Posterior vena cava (tissue), 2 donors: Measurements from ENCODE around the gene GRIA2. TPM values are rescaled to one million over a fixed set of nuclear protein-coding genes. Genes with fewer than 3 reads are reported as not detected.
"Not testable (repeated sequence)": the region's sequence is repeated elsewhere in the genome, so short reads cannot be mapped to it uniquely, and the experiment has no call there.

Experiments used
- DNase-seq: peaks from one replicate; pipeline ENCODE4 v3.0.0-alpha.2; 2020; ENCODE audit warnings: low spot score
- intact Hi-C, 2 donors: fragments of 100-400 bp; cut with DNase I; formaldehyde crosslinking; loops; one replicate each; pipeline versions ENCODE4 v1.14.1 to v1.14.2; 2022 to 2023
- total RNA-seq, 2 donors: library from RNA; stranded (reverse); fragmentation: NEBNext Ultra II Directional; extraction: Animal tissue kit (Norgen Biotek cat#: 25700); gene quantifications; one replicate each; pipeline ENCODE4 v1.2.1, GENCODE V29; 2021
- donor health status: DM: yes; HTN: yes; CAD: no.
- donor health status: DM: yes; HTN: yes; CAD: no.

The GRIA2 gene
- total RNA-seq, 2 donors from 2014 or later, result 1.6 TPM

GRCh38 chr4:157244348-157244747 lies 23.8 kb downstream of the GRIA2 start:
- no peak for DNase-seq
- intact Hi-C loops, result loop anchor here in 1 of 2 donors (2.0 kb wide), 1 partner anchor 48 kb away; no protein-coding TSS in a partner anchor

- intact Hi-C loops, result loop anchor here in 1 of 2 donors (2.0 kb wide), 1 partner anchor 49 kb away; no protein-coding TSS in a partner anchor
- no peak for DNase-seq
Measured at GRCh38 chr4:157245351-157245750, 24.8 kb downstream of the GRIA2 start.

- intact Hi-C loops, result no loop called here
Measured at GRCh38 chr4:157246964-157247363, 26.4 kb downstream of the GRIA2 start.

GRCh38 chr4:157258165-157258564 lies 37.6 kb downstream of the GRIA2 start:
- DNase-seq, intact Hi-C loops: not testable (repeated sequence)

More at GRCh38 chr4:157246964-157247363, 26.4 kb downstream of the GRIA2 start:
- DNase-seq, result no peak

GRCh38 chr4:157265281-157265680 lies 44.8 kb downstream of the GRIA2 start:
- DNase-seq, result no peak
- intact Hi-C loops, result no loop called here

GRCh38 chr4:157270108-157270507 lies 49.6 kb downstream of the GRIA2 start:
- intact Hi-C loops, result no loop called here
- no peak for DNase-seq

GRCh38 chr4:157270552-157270951 lies 50.0 kb downstream of the GRIA2 start:
- DNase-seq, result no peak
- intact Hi-C loops, result no loop called here

- intact Hi-C loops, result no loop called here
- no peak for DNase-seq
Measured at GRCh38 chr4:157271166-157271869, 50.8 kb downstream of the GRIA2 start.

GRCh38 chr4:157280673-157281072 lies 60.1 kb downstream of the GRIA2 start:
- intact Hi-C loops, result no loop called here

GRCh38 chr4:157282019-157282418 lies 61.5 kb downstream of the GRIA2 start:
- DNase-seq, result no peak
- intact Hi-C loops, result no loop called here

More at GRCh38 chr4:157280673-157281072, 60.1 kb downstream of the GRIA2 start:
- no peak for DNase-seq

- DNase-seq, result no peak
- intact Hi-C loops, result no loop called here
Measured at GRCh38 chr4:157287445-157287844, 66.9 kb downstream of the GRIA2 start.

- no peak for DNase-seq
- intact Hi-C loops, result no loop called here
Measured at GRCh38 chr4:157290622-157291021, 70.1 kb downstream of the GRIA2 start.

GRCh38 chr4:157291071-157291470 lies 70.5 kb downstream of the GRIA2 start:
- intact Hi-C loops, result no loop called here
- no peak for DNase-seq

- intact Hi-C loops, result no loop called here
- no peak for DNase-seq
Measured at GRCh38 chr4:157293673-157294072, 73.1 kb downstream of the GRIA2 start.

GRCh38 chr4:157294575-157294974 lies 74.0 kb downstream of the GRIA2 start:
- intact Hi-C loops, result no loop called here
- DNase-seq, result no peak

GRCh38 chr4:157300701-157301100 lies 80.2 kb downstream of the GRIA2 start:
- intact Hi-C loops, result no loop called here
- DNase-seq, result no peak

- no peak for DNase-seq
- intact Hi-C loops, result no loop called here
Measured at GRCh38 chr4:157303471-157303960, 83.0 kb downstream of the GRIA2 start.

GRCh38 chr4:157304769-157305168 lies 84.2 kb downstream of the GRIA2 start:
- intact Hi-C loops, result no loop called here
- no peak for DNase-seq

GRCh38 chr4:157312702-157313101 lies 92.2 kb downstream of the GRIA2 start:
- intact Hi-C loops, result no loop called here
- no peak for DNase-seq

- intact Hi-C loops, result no loop called here
Measured at GRCh38 chr4:157314906-157315305, 94.4 kb downstream of the GRIA2 start.

GRCh38 chr4:157315968-157316367 lies 95.4 kb downstream of the GRIA2 start:
- DNase-seq, result no peak
- intact Hi-C loops, result no loop called here

More at GRCh38 chr4:157314906-157315305, 94.4 kb downstream of the GRIA2 start:
- no peak for DNase-seq
